ENCODE results near the gene MARCHF2. TPM values are rescaled to one million over a fixed set of nuclear protein-coding genes. Genes with fewer than 3 reads are reported as not detected.
A peak's percentile ranks its signal among the peaks of the same experiment; 100 is the strongest.
"Not testable (repeated sequence)": the region's sequence is repeated elsewhere in the genome, so short reads cannot be mapped to it uniquely, and the experiment has no call there.

MARCHF2 gene
- total RNA-seq, 6 donors from 2014 or later = 72.2 to 266 (median 111) TPM

GRCh38 chr19:8429044-8429443 lies 15.9 kb downstream of the MARCHF2 start:
- no peak for DNase-seq
- no peaks in the 10 kb centered on the region for H3K27me3 ChIP-seq
- no peak overlapping the region for H3K4me3 ChIP-seq
- H3K4me1 ChIP-seq = peaks cover 6 to 13% (median 12%) of the 10 kb centered on the region in 4 donors
- WGBS, 2 donors = 93 to 94% methylated on average over 6 of the region's 6 CpGs
- H3K9me3 ChIP-seq = no peaks in the 10 kb centered on the region
- ATAC-seq (ENCODE audit: low FRiP score in 2 of 2) = no peak
- no peak overlapping the region for H3K27ac ChIP-seq
- TF ChIP-seq CTCF (IDR thresholded peaks at IDR 0.05) (no peak), EP300 (IDR thresholded peaks at IDR 0.05) (no peak), POLR2AphosphoS5 (IDR thresholded peaks at IDR 0.05) (no peak), POLR2A (IDR thresholded peaks at IDR 0.05) (no peak)
- peaks cover 0 to 32% (median 17%) of the 10 kb centered on the region in 4 donors for H3K36me3 ChIP-seq

GRCh38 chr19:8429826-8430225 lies 16.7 kb downstream of the MARCHF2 start:
- 94 to 97% methylated on average over 6 of the region's 6 CpGs for WGBS, 2 donors

GRCh38 chr19:8430650-8431049 lies 17.5 kb downstream of the MARCHF2 start:
- Histone ChIP-seq H3K27me3 (no peaks in the 10 kb centered on the region), H3K9me3 (no peaks in the 10 kb centered on the region), H3K36me3 (peaks cover 0 to 28% (median 17%) of the 10 kb centered on the region in 4 donors), H3K4me3 (no peak overlapping the region), H3K4me1 (peaks cover 0 to 12% (median 10%) of the 10 kb centered on the region in 4 donors), H3K27ac (no peak overlapping the region)
- no peak for TF ChIP-seq CTCF (IDR thresholded peaks at IDR 0.05)
- TF ChIP-seq POLR2AphosphoS5 (IDR thresholded peaks at IDR 0.05) = no peak
- no peak for TF ChIP-seq POLR2A (IDR thresholded peaks at IDR 0.05)
- no peak for TF ChIP-seq EP300 (IDR thresholded peaks at IDR 0.05)
- no peak for ATAC-seq (ENCODE audit: low FRiP score in 2 of 2)
- peak in 1 of 2 donors; percentile 70 for DNase-seq
- 85 to 96% methylated on average over 7 to 19 of the region's 20 CpGs for WGBS, 2 donors

More at GRCh38 chr19:8429826-8430225, 16.7 kb downstream of the MARCHF2 start:
- H3K9me3 ChIP-seq = no peaks in the 10 kb centered on the region
- TF ChIP-seq CTCF (IDR thresholded peaks at IDR 0.05) = no peak
- TF ChIP-seq POLR2A (IDR thresholded peaks at IDR 0.05) = no peak
- TF ChIP-seq POLR2AphosphoS5 (IDR thresholded peaks at IDR 0.05) = no peak
- no peak for TF ChIP-seq EP300 (IDR thresholded peaks at IDR 0.05)
- ATAC-seq (ENCODE audit: low FRiP score in 2 of 2) = no peak
- H3K36me3 ChIP-seq = peaks cover 0 to 31% (median 17%) of the 10 kb centered on the region in 4 donors
- DNase-seq = no peak
- H3K27me3 ChIP-seq = no peaks in the 10 kb centered on the region
- H3K4me3 ChIP-seq = no peak overlapping the region
- H3K4me1 ChIP-seq = peaks cover 0 to 14% (median 10%) of the 10 kb centered on the region in 4 donors
- H3K27ac ChIP-seq = no peak overlapping the region

GRCh38 chr19:8438236-8438635 lies 25.1 kb downstream of the MARCHF2 start:
- DNase-seq = peak in 1 of 2 donors; percentile 62
- H3K36me3 ChIP-seq = peaks cover 0 to 26% (median 10%) of the 10 kb centered on the region in 4 donors
- 96 to 97% methylated on average over 12 of the region's 12 CpGs for WGBS, 2 donors
- H3K4me3 ChIP-seq = no peak overlapping the region
- peaks cover 0 to 12% (median 10%) of the 10 kb centered on the region in 4 donors for H3K4me1 ChIP-seq
- H3K9me3 ChIP-seq = no peaks in the 10 kb centered on the region
- no peak for TF ChIP-seq POLR2AphosphoS5 (IDR thresholded peaks at IDR 0.05)
- no peaks in the 10 kb centered on the region for H3K27me3 ChIP-seq
- ATAC-seq (ENCODE audit: low FRiP score in 2 of 2) = no peak
- H3K27ac ChIP-seq = no peak overlapping the region

GRCh38 chr19:8441725-8442544 lies 28.8 kb downstream of the MARCHF2 start:
- peaks cover 0 to 22% (median 18%) of the 10 kb centered on the region in 4 donors for H3K36me3 ChIP-seq
- no peaks in the 10 kb centered on the region for H3K9me3 ChIP-seq
- peaks cover 10 to 24% (median 17%) of the 10 kb centered on the region in 4 donors for H3K4me1 ChIP-seq
- H3K27ac ChIP-seq = no peak overlapping the region
- 88 to 91% methylated on average over 5 to 6 of the region's 6 CpGs for WGBS, 2 donors
- no peak overlapping the region for H3K4me3 ChIP-seq
- DNase-seq (no peak), ATAC-seq (ENCODE audit: low FRiP score in 2 of 2) (no peak)
- no peak for TF ChIP-seq CTCF (IDR thresholded peaks at IDR 0.05)
- no peak for TF ChIP-seq EP300 (IDR thresholded peaks at IDR 0.05)
- TF ChIP-seq POLR2AphosphoS5 (IDR thresholded peaks at IDR 0.05) = no peak
- no peak for TF ChIP-seq POLR2A (IDR thresholded peaks at IDR 0.05)
- no peaks in the 10 kb centered on the region for H3K27me3 ChIP-seq

- H3K27ac ChIP-seq = peak overlapping the region; percentile 97 to 99 (median 98)
- peak overlapping the region; percentile 4 to 93 (median 80) for H3K4me3 ChIP-seq
- DNase-seq; H3K27me3 ChIP-seq; H3K9me3 ChIP-seq; ATAC-seq (ENCODE audit: low FRiP score in 2 of 2): not testable (repeated sequence)
- peaks cover 0 to 21% (median 6%) of the 10 kb centered on the region in 4 donors for H3K36me3 ChIP-seq
- WGBS, 2 donors = 33 to 34% methylated on average over 32 of the region's 32 CpGs
- peaks cover 33 to 46% (median 39%) of the 10 kb centered on the region in 4 donors for H3K4me1 ChIP-seq
These were observed 31.1 kb downstream of the MARCHF2 start for GRCh38 chr19:8444140-8444676.
